ENCODE measurements around the gene LDLRAD4. TPM values are rescaled to one million over a fixed set of nuclear protein-coding genes. Genes with fewer than 3 reads are reported as not detected.
"Not testable (repeated sequence)": the region's sequence is repeated elsewhere in the genome, so short reads cannot be mapped to it uniquely, and the experiment has no call there.

The LDLRAD4 gene

GRCh38 chr18:13688191-13689136 lies 469.9 kb downstream of the LDLRAD4 start:
- Histone ChIP-seq H3K27me3 (ENCODE audit: control insufficient read depth, insufficient read depth, low read length) (no peaks in the 10 kb centered on the region), H3K4me1 (ENCODE audit: control insufficient read depth, insufficient read depth, low read length) (peaks cover 3% of the 10 kb centered on the region), H3K36me3 (ENCODE audit: insufficient read depth, low read length) (no peaks in the 10 kb centered on the region), H3K4me2 (ENCODE audit: low read length) (no peak overlapping the region), H3K9ac (ENCODE audit: low read depth, low read length) (no peak overlapping the region), H3K4me3 (ENCODE audit: low read length) (no peak overlapping the region), H3K9me3 (replicated peaks; ENCODE audit: low read length) (no peaks in the 10 kb centered on the region)

- H3K4me2 ChIP-seq (ENCODE audit: low read length); H3K4me1 ChIP-seq (ENCODE audit: control insufficient read depth, insufficient read depth, low read length); H3K4me3 ChIP-seq (ENCODE audit: low read length); H3K9me3 ChIP-seq (replicated peaks; ENCODE audit: low read length); H3K9ac ChIP-seq (ENCODE audit: low read depth, low read length); H3K36me3 ChIP-seq (ENCODE audit: insufficient read depth, low read length); H3K27me3 ChIP-seq (ENCODE audit: control insufficient read depth, insufficient read depth, low read length): not testable (repeated sequence)
Observed at GRCh38 chr18:13690060-13690459, 471.5 kb downstream of the LDLRAD4 start.

GRCh38 chr18:13695337-13695736 lies 476.8 kb downstream of the LDLRAD4 start:
- H3K27me3 ChIP-seq (ENCODE audit: control insufficient read depth, insufficient read depth, low read length); H3K4me1 ChIP-seq (ENCODE audit: control insufficient read depth, insufficient read depth, low read length); H3K9me3 ChIP-seq (replicated peaks; ENCODE audit: low read length); H3K4me3 ChIP-seq (ENCODE audit: low read length); H3K9ac ChIP-seq (ENCODE audit: low read depth, low read length); H3K4me2 ChIP-seq (ENCODE audit: low read length); H3K36me3 ChIP-seq (ENCODE audit: insufficient read depth, low read length): not testable (repeated sequence)

- H3K4me1 ChIP-seq (ENCODE audit: control insufficient read depth, insufficient read depth, low read length), result no peaks in the 10 kb centered on the region
Observed at GRCh38 chr18:13696961-13697360, 478.4 kb downstream of the LDLRAD4 start.

GRCh38 chr18:13700153-13700552 lies 481.6 kb downstream of the LDLRAD4 start:
- Histone ChIP-seq H3K4me1 (ENCODE audit: control insufficient read depth, insufficient read depth, low read length) (no peaks in the 10 kb centered on the region), H3K9ac (ENCODE audit: low read depth, low read length) (no peak overlapping the region), H3K4me2 (ENCODE audit: low read length) (no peak overlapping the region), H3K27me3 (ENCODE audit: control insufficient read depth, insufficient read depth, low read length) (no peaks in the 10 kb centered on the region), H3K9me3 (replicated peaks; ENCODE audit: low read length) (peaks cover 6% of the 10 kb centered on the region), H3K36me3 (ENCODE audit: insufficient read depth, low read length) (no peaks in the 10 kb centered on the region), H3K4me3 (ENCODE audit: low read length) (no peak overlapping the region)

More at GRCh38 chr18:13696961-13697360, 478.4 kb downstream of the LDLRAD4 start:
- H3K27me3 ChIP-seq (ENCODE audit: control insufficient read depth, insufficient read depth, low read length), result no peaks in the 10 kb centered on the region
- H3K36me3 ChIP-seq (ENCODE audit: insufficient read depth, low read length), result no peaks in the 10 kb centered on the region
- H3K4me2 ChIP-seq (ENCODE audit: low read length), result no peak overlapping the region
- H3K4me3 ChIP-seq (ENCODE audit: low read length), result no peak overlapping the region
- no peak overlapping the region for H3K9ac ChIP-seq (ENCODE audit: low read depth, low read length)
- H3K9me3 ChIP-seq (replicated peaks; ENCODE audit: low read length), result peaks cover 6% of the 10 kb centered on the region

Small RNA genes lying within 50 kb of the gene (small RNA-seq; reads per million reads assigned to genes)
- not detected for gene MIR4526
- gene MIR5190, result not detected

All from skeletal muscle satellite cell (primary cell).